Muscle of leg (tissue), 11 donors: ENCODE data around the gene LINC00237. TPM values are rescaled to one million over a fixed set of nuclear protein-coding genes. Genes with fewer than 3 reads are reported as not detected.
A peak's percentile ranks its signal among the peaks of the same experiment; 100 is the strongest.

ENCODE experiments used
- DNase-seq: peaks from one replicate; pipeline ENCODE4 v3.0.0; 2013
- H3K27ac ChIP-seq: one replicate; pipeline ENCODE4 v1.5.1; 2013; ENCODE audit warnings: mild to moderate bottlenecking, low read length, control low read depth
- H3K27me3 ChIP-seq: one replicate; pipeline ENCODE4 v1.6.1; 2013; ENCODE audit warnings: low read length; ENCODE audit not compliant: control insufficient read depth, insufficient read depth
- H3K36me3 ChIP-seq: one replicate; pipeline ENCODE4 v1.6.1; 2013; ENCODE audit warnings: low read length; ENCODE audit not compliant: control insufficient read depth, insufficient read depth
- H3K4me1 ChIP-seq: one replicate; pipeline ENCODE4 v1.6.1; 2013; ENCODE audit warnings: low read length; ENCODE audit not compliant: control insufficient read depth, insufficient read depth
- H3K4me3 ChIP-seq: one replicate; pipeline ENCODE4 v1.5.1; 2013; ENCODE audit warnings: low read length, control low read depth
- H3K9me3 ChIP-seq: replicated peaks from 2 replicates; pipeline ENCODE4 v1.6.1; 2013; ENCODE audit warnings: low read depth, low read length; ENCODE audit not compliant: control insufficient read depth
- WGBS: methylation state at CpG from one replicate; pipeline ENCODE4 v1.1.5; 2013; ENCODE audit warnings: missing lambda C conversion rate; ENCODE audit not compliant: insufficient coverage; 5-methylcytosine and 5-hydroxymethylcytosine counted together
- polyA plus RNA-seq, 8 donors: library from polyadenylated mRNA; unstranded; fragments of 120-200 nt; gene quantifications; one replicate each; pipeline versions ENCODE4 v1.2.1 to v1.2.3, GENCODE V29; 2013; ENCODE audit warnings: inconsistent platforms in 1 of 8, low replicate concordance in 1 of 8; ENCODE audit not compliant: insufficient read length in 8 of 8, insufficient read depth in 1 of 8
- total RNA-seq: library from RNA; stranded (reverse); fragments of 120-200 nt; gene quantifications from one replicate; pipeline ENCODE4 v1.2.4, GENCODE V29; 2013

The LINC00237 gene
- total and polyA plus RNA-seq, 9 donors: 0.09 to 0.45 (median 0.18) TPM; not detected in 2

DNA sequence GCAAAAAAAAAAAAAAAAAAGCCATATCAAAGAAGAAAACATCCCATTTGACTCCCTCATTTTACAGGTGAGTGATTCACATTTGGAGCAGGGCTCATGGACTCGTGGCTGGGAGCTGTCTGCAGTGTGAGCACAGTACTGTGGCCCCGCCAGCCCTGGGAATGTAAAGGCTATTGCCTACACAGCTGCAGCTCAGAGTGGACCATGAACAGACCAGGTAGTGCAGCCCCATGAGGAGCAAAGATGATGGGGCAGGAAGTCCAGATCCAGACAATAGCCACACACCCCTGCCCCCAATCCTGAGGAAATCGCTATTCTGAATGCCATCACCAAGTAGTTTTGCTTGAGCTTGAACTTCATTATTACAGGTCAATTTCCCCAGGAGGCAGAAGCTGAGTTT is 55.4 kb downstream of the LINC00237 start:
- H3K27ac ChIP-seq: no peak overlapping the region
- H3K36me3 ChIP-seq: no peaks in the 10 kb centered on the region
- H3K9me3 ChIP-seq: no peaks in the 10 kb centered on the region
- 58% methylated on average over 2 of the region's 3 CpGs for WGBS
- peaks cover 4% of the 10 kb centered on the region for H3K27me3 ChIP-seq
- DNase-seq: no peak
- peaks cover 7% of the 10 kb centered on the region for H3K4me1 ChIP-seq
- no peak overlapping the region for H3K4me3 ChIP-seq

GRCh38 chr20:21049305-21049828 is 56.8 kb downstream of the LINC00237 start:
- Histone ChIP-seq H3K4me1 (peaks cover 7% of the 10 kb centered on the region), H3K9me3 (no peaks in the 10 kb centered on the region), H3K27me3 (peaks cover 4% of the 10 kb centered on the region), H3K4me3 (no peak overlapping the region), H3K27ac (no peak overlapping the region), H3K36me3 (no peaks in the 10 kb centered on the region)
- WGBS: 58% methylated on average over 4 of the region's 6 CpGs
- peak; percentile 49 for DNase-seq

DNA sequence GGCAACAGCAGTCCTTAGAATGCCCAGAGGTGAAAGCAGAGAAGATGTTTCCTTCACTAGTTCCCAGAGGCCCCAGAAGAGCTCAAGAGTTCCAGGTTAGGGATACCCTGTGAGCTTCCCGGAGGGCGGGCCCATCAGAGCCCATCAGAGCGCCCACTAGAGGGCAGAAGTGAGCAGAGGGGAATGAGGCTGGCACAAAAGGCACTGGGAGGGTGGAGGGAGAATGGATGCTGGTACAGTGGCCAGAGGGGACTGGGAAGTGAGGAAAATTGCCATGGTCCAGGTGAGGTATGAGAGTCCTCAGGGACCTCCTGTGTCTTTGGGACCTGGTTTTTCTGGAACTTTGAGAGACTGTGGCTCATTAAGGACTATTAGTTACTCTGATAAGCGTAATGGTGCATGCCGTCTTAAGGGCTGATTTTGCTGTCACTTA is 57.3 kb downstream of the LINC00237 start:
- Histone ChIP-seq H3K4me1 (peaks cover 7% of the 10 kb centered on the region), H3K4me3 (no peak overlapping the region), H3K27ac (no peak overlapping the region), H3K36me3 (no peaks in the 10 kb centered on the region), H3K9me3 (no peaks in the 10 kb centered on the region), H3K27me3 (peaks cover 4% of the 10 kb centered on the region)
- 35% methylated on average over 3 of the region's 5 CpGs for WGBS
- no peak for DNase-seq

GRCh38 chr20:21047981-21048380 is 58.2 kb downstream of the LINC00237 start:
- H3K27ac ChIP-seq: no peak overlapping the region
- 71% methylated on average over 1 of the region's 6 CpGs for WGBS
- H3K4me1 ChIP-seq: peaks cover 2% of the 10 kb centered on the region
- H3K4me3 ChIP-seq: no peak overlapping the region
- H3K27me3 ChIP-seq: peaks cover 4% of the 10 kb centered on the region
- no peaks in the 10 kb centered on the region for H3K36me3 ChIP-seq
- no peak for DNase-seq
- no peaks in the 10 kb centered on the region for H3K9me3 ChIP-seq

DNA sequence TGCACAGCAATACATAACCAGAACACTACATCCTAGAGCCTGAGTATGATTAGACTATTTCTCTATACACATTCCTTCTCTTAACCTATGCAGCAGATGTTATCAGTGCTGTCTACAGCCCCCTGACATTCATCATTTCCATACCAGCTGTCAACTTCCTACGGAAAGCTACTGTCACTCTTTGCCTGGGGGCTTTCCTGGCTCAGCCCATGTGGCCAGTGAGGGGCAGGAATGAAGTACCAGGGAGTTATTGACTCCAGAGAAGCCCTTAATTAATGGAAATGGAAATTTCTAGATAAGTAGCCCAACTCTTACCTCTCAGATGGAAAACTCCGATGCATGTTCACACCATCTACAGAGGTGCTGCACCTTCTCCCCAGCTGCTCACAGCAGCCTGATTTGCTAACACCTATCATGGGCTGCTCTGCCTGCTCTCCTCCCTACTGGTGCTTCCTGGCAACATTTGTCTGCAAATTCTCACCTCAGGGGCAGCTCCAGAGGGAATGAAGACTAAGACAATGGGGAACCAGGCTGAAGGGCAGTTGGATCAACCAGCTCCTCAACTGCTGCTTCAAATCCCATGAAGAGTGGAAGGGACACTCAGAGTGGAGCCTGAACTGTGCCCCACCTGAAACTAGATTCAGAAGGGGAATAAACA is 59.6 kb downstream of the LINC00237 start:
- H3K27me3 ChIP-seq: peaks cover 4% of the 10 kb centered on the region
- H3K36me3 ChIP-seq: no peaks in the 10 kb centered on the region

More for the DNA sequence above, 59.6 kb downstream of the LINC00237 start:
- DNase-seq: no peak
- Histone ChIP-seq H3K4me1 (no peaks in the 10 kb centered on the region), H3K27ac (no peak overlapping the region), H3K9me3 (no peaks in the 10 kb centered on the region), H3K4me3 (no peak overlapping the region)
- WGBS: no CpG with 5 or more reads among the region's 2 CpGs

Other genes with a start within 250 kb of the LINC00237 start
- gene KIZ, start 19.7 kb upstream of the LINC00237 start, total RNA-seq: 18.5 TPM
- gene KIZ, start 19.7 kb upstream of the LINC00237 start, polyA plus RNA-seq: 10 to 100 TPM; 12.8 to 17.8 (median 15.3) TPM
- gene XRN2, start 197.0 kb upstream of the LINC00237 start, total RNA-seq: 46.9 TPM
- 10 to 100 TPM; 39.4 to 51.6 (median 45.4) TPM for gene XRN2, start 197.0 kb upstream of the LINC00237 start, polyA plus RNA-seq